ENCODE data around the gene SLIT2.

DNA sequence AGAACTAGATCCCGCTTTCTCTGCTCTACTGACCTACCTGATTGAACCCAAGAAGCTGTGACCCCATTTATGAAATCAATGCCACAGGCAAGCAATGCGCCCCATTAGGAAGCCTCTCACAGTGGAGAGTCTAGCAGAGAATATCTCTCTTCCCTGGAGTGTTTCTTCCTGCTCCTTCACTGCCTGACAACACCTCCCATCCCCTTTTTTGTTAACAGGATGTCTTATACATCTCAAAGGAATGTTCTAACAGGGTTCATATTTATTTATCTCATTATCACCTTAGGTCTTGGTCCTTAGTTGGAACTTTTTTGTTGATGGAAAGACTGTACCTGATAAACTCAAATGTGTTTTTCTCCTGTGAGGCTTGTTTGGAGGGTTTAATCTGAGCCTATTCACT is 35.5 kb downstream of the SLIT2 start:
- TF ChIP-seq CTCF (IDR thresholded peaks at IDR 0.05; ENCODE audit: low read depth, low read length): no peak
- no peak for TF ChIP-seq EZH2phosphoT487 (IDR thresholded peaks at IDR 0.05; ENCODE audit: low read depth)

All from OCI-LY3 (cell line).